ENCODE results near the gene CFHR2. TPM values are rescaled to one million over a fixed set of nuclear protein-coding genes. Genes with fewer than 3 reads are reported as not detected.
"Not testable (repeated sequence)": the region's sequence is repeated elsewhere in the genome, so short reads cannot be mapped to it uniquely, and the experiment has no call there.

CFHR2 gene
- total RNA-seq, result not detected

- H3K36me3 Mint-ChIP-seq (ENCODE audit: low read depth); H3K27me3 Mint-ChIP-seq; DNase-seq; H3K27ac Mint-ChIP-seq; POLR2A ChIA-PET; H3K4me1 Mint-ChIP-seq; H3K9me3 Mint-ChIP-seq; H3K4me3 Mint-ChIP-seq; CTCF ChIA-PET: not testable (repeated sequence)
These were observed at the start of gene CFHR2 for GRCh38 chr1:196943568-196943967. Gene CFHR2 (plus strand): TSS chr1:196943738. CDS start chr1:196943881, 143 bp downstream.

- H3K27ac Mint-ChIP-seq, result no peak overlapping the region
- no peak overlapping the region for H3K4me3 Mint-ChIP-seq
- POLR2A ChIA-PET, result no interaction called here
- no peaks in the 10 kb centered on the region for H3K27me3 Mint-ChIP-seq
- H3K9me3 Mint-ChIP-seq, result no peaks in the 10 kb centered on the region
- H3K36me3 Mint-ChIP-seq (ENCODE audit: low read depth), result no peaks in the 10 kb centered on the region
- DNase-seq, result no peak
- CTCF ChIA-PET, result no interaction called here
- H3K4me1 Mint-ChIP-seq, result no peaks in the 10 kb centered on the region
These were observed 47.2 kb upstream of the CFHR2 start for GRCh38 chr1:196896355-196896754.

GRCh38 chr1:196897158-196897828, 46.2 kb upstream of the CFHR2 start:
- CTCF ChIA-PET, result no interaction called here
- Mint-ChIP-seq H3K4me3 (no peak overlapping the region), H3K9me3 (no peaks in the 10 kb centered on the region), H3K27ac (no peak overlapping the region), H3K36me3 (ENCODE audit: low read depth) (no peaks in the 10 kb centered on the region), H3K4me1 (no peaks in the 10 kb centered on the region), H3K27me3 (no peaks in the 10 kb centered on the region)
- no peak for DNase-seq
- POLR2A ChIA-PET, result no interaction called here

GRCh38 chr1:196902344-196902743, 41.2 kb upstream of the CFHR2 start:
- POLR2A ChIA-PET, result no interaction called here
- H3K27me3 Mint-ChIP-seq, result no peaks in the 10 kb centered on the region

DNA sequence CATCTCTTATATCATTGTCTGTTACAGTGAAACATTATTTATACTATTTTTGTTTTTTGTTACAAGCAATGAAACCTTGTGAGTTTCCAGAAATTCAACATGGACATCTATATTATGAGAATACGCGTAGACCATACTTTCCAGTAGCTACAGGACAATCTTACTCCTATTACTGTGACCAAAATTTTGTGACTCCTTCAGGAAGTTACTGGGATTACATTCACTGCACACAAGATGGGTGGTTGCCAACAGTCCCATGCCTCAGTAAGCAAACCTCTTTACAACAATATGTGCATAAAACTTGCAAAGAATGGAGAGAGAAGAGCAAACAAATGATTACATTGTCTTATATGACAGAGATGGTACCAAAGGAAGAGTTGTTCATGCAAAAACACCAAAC, 33.3 kb upstream of the CFHR2 start:
- H3K4me1 Mint-ChIP-seq, result no peaks in the 10 kb centered on the region
- no peaks in the 10 kb centered on the region for H3K36me3 Mint-ChIP-seq (ENCODE audit: low read depth)
- no peak overlapping the region for H3K27ac Mint-ChIP-seq
- DNase-seq, result no peak
- no peaks in the 10 kb centered on the region for H3K9me3 Mint-ChIP-seq
- CTCF ChIA-PET, result no interaction called here
- H3K27me3 Mint-ChIP-seq, result no peaks in the 10 kb centered on the region
- POLR2A ChIA-PET, result no interaction called here
- H3K4me3 Mint-ChIP-seq, result no peak overlapping the region

More at GRCh38 chr1:196902344-196902743, 41.2 kb upstream of the CFHR2 start:
- no peak for DNase-seq
- no peaks in the 10 kb centered on the region for H3K36me3 Mint-ChIP-seq (ENCODE audit: low read depth)
- CTCF ChIA-PET, result no interaction called here
- H3K4me3 Mint-ChIP-seq, result no peak overlapping the region
- no peaks in the 10 kb centered on the region for H3K9me3 Mint-ChIP-seq
- no peak overlapping the region for H3K27ac Mint-ChIP-seq
- no peaks in the 10 kb centered on the region for H3K4me1 Mint-ChIP-seq

GRCh38 chr1:196912283-196912682, 31.3 kb upstream of the CFHR2 start:
- H3K27ac Mint-ChIP-seq; POLR2A ChIA-PET; DNase-seq; H3K27me3 Mint-ChIP-seq; CTCF ChIA-PET; H3K9me3 Mint-ChIP-seq; H3K4me3 Mint-ChIP-seq; H3K4me1 Mint-ChIP-seq; H3K36me3 Mint-ChIP-seq (ENCODE audit: low read depth): not testable (repeated sequence)

DNA sequence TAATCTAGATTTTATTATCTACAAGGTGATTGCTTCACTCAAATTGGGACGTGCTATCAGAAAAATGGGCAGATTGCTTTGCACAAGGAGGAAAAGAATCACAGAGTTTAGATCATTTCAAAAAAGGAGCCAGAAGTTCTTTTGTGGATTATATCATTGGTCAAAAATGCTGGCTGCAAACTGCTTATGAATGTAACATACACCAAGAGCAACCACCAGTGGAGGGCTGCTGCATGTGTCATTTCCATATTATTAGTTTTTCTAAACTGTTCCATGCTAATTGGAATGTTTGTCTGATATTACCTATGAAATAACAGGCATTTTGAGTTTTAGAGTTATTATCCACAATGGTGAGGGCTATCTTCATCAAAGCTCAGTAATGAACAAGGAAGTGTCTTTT, 16.7 kb upstream of the CFHR2 start:
- H3K27ac Mint-ChIP-seq; H3K4me3 Mint-ChIP-seq; H3K9me3 Mint-ChIP-seq; POLR2A ChIA-PET; H3K27me3 Mint-ChIP-seq; H3K36me3 Mint-ChIP-seq (ENCODE audit: low read depth); H3K4me1 Mint-ChIP-seq; CTCF ChIA-PET; DNase-seq: not testable (repeated sequence)

GRCh38 chr1:196932853-196933252, 10.7 kb upstream of the CFHR2 start:
- H3K36me3 Mint-ChIP-seq (ENCODE audit: low read depth); POLR2A ChIA-PET; H3K27me3 Mint-ChIP-seq; H3K4me3 Mint-ChIP-seq; H3K27ac Mint-ChIP-seq; DNase-seq; CTCF ChIA-PET; H3K9me3 Mint-ChIP-seq; H3K4me1 Mint-ChIP-seq: not testable (repeated sequence)

- H3K4me3 Mint-ChIP-seq, result no peak overlapping the region
- H3K36me3 Mint-ChIP-seq (ENCODE audit: low read depth), result no peaks in the 10 kb centered on the region
- H3K27ac Mint-ChIP-seq, result no peak overlapping the region
- no peaks in the 10 kb centered on the region for H3K9me3 Mint-ChIP-seq
- DNase-seq, result no peak
- ChIA-PET POLR2A (no interaction called here), CTCF (no interaction called here)
- H3K4me1 Mint-ChIP-seq, result no peaks in the 10 kb centered on the region
- no peaks in the 10 kb centered on the region for H3K27me3 Mint-ChIP-seq
These were observed 9.9 kb upstream of the CFHR2 start for GRCh38 chr1:196933531-196934189.

GRCh38 chr1:196941474-196941873, 2.1 kb upstream of the CFHR2 start:
- H3K36me3 Mint-ChIP-seq (ENCODE audit: low read depth); DNase-seq; H3K4me1 Mint-ChIP-seq; H3K4me3 Mint-ChIP-seq; CTCF ChIA-PET; H3K27ac Mint-ChIP-seq; POLR2A ChIA-PET; H3K27me3 Mint-ChIP-seq; H3K9me3 Mint-ChIP-seq: not testable (repeated sequence)

DNA sequence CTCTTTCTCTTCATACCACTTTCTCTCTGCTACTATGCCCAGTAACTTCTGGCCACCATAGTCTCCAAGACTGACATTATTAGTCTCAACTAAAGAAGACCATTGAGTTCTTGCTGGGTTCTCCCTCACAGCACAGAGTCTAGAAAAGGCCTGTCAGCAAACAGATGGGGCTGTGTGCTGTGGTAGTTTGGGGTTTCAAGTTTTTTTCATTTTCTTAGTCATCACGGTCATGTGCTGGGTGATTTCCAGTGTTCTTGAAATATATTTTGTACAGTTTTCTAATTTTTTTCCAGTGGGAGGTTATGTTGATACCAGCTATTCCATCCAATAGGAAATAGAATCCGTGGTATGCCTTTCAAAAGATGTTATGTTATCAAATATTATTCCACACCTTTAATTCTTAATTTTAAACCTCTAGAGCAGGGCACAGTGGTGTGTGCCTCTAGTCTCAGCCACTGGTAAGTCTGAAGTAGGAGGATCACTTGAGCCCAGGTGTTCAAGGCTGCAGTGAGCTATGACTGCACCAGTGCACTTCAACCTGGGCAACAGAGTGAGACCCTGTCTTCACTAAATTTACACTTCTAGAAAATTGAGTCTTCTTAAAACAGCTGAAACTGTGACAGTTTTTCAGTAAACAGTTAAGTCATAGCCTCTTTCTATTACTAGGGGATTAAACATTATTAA, 8.3 kb downstream of the CFHR2 start:
- no peak overlapping the region for H3K27ac Mint-ChIP-seq
- no peak for DNase-seq
- no peaks in the 10 kb centered on the region for H3K4me1 Mint-ChIP-seq
- H3K9me3 Mint-ChIP-seq, result no peaks in the 10 kb centered on the region
- no peak overlapping the region for H3K4me3 Mint-ChIP-seq
- no peaks in the 10 kb centered on the region for H3K36me3 Mint-ChIP-seq (ENCODE audit: low read depth)
- ChIA-PET CTCF (interaction anchor here (0.5 kb wide), 1 partner anchor 206 kb away, joined by 3 read pairs; no protein-coding TSS in a partner anchor), POLR2A (no interaction called here)
- no peaks in the 10 kb centered on the region for H3K27me3 Mint-ChIP-seq

DNA sequence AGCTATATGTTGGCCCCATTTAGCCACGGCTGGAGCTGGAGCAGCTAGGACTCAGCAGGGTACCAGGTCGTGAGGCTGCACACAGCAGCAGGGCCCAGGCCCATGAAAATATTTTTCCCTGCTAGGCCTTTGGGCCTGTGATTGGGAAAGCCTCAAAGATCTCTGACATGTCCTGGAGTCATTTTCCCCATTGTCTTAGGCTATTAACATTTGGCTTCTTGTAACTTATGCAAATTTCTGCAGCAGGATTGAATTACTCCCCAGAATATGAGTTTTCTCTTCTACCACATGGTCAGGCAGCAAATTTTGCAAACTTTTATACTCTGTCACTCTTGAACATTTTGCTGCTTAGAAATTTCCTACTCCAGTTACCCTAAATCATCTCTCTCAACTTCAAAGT, 11.2 kb downstream of the CFHR2 start:
- CTCF ChIA-PET, result no interaction called here
- POLR2A ChIA-PET, result no interaction called here
- DNase-seq, result no peak
- Mint-ChIP-seq H3K4me1 (no peaks in the 10 kb centered on the region), H3K4me3 (no peak overlapping the region), H3K27ac (no peak overlapping the region), H3K27me3 (no peaks in the 10 kb centered on the region), H3K9me3 (no peaks in the 10 kb centered on the region), H3K36me3 (ENCODE audit: low read depth) (no peaks in the 10 kb centered on the region)

GRCh38 chr1:196955926-196956325, 12.4 kb downstream of the CFHR2 start:
- ChIA-PET POLR2A (no interaction called here), CTCF (no interaction called here)
- no peak for DNase-seq
- Mint-ChIP-seq H3K27me3 (peaks cover 1% of the 10 kb centered on the region), H3K4me1 (no peaks in the 10 kb centered on the region), H3K4me3 (no peak overlapping the region), H3K36me3 (ENCODE audit: low read depth) (no peaks in the 10 kb centered on the region), H3K9me3 (no peaks in the 10 kb centered on the region), H3K27ac (no peak overlapping the region)

- CTCF ChIA-PET, result no interaction called here
- POLR2A ChIA-PET, result no interaction called here
- H3K36me3 Mint-ChIP-seq (ENCODE audit: low read depth), result no peaks in the 10 kb centered on the region
These were observed 17.3 kb downstream of the CFHR2 start for GRCh38 chr1:196960854-196961253.

More at GRCh38 chr1:196960854-196961253, 17.3 kb downstream of the CFHR2 start:
- H3K9me3 Mint-ChIP-seq, result no peaks in the 10 kb centered on the region
- H3K4me3 Mint-ChIP-seq, result no peak overlapping the region
- H3K27me3 Mint-ChIP-seq, result peaks cover 1% of the 10 kb centered on the region
- H3K27ac Mint-ChIP-seq, result no peak overlapping the region
- no peaks in the 10 kb centered on the region for H3K4me1 Mint-ChIP-seq
- no peak for DNase-seq

Data from activated CD4-positive, alpha-beta T cell treated with anti-CD3 and anti-CD28 coated beads, Interleukin-2, amount 10 ng/mL, durations not matched to agents 7 days and 5 days (primary cell).